Neutrophil (primary cell): Measurements from ENCODE around the gene CDC6.

ENCODE experiments used
- H3K27ac ChIP-seq: fragments of 200-600 bp; sonication (generic); 2 replicates; pipeline ENCODE4 v1.5.1; 2016; ENCODE audit warnings: mild to moderate bottlenecking, moderate library complexity
- H3K27me3 ChIP-seq: fragments of 200-600 bp; sonication (generic); 2 replicates; pipeline ENCODE4 v1.6.0; 2016; ENCODE audit warnings: mild to moderate bottlenecking
- H3K36me3 ChIP-seq: fragments of 200-600 bp; sonication (generic); 2 replicates; pipeline ENCODE4 v1.5.1; 2017
- H3K4me1 ChIP-seq, 2 experiments: fragments of 200-600 bp in 1 of 2; sonication (generic) in 1 of 2; 1 replicate in 1 of 2; 2 replicates in 1 of 2; pipeline versions ENCODE4 v1.5.1 to v1.6.1; 2013 to 2016; ENCODE audit warnings: low read depth in 1 of 2, low read length in 1 of 2, mild to moderate bottlenecking in 1 of 2, moderate library complexity in 1 of 2; ENCODE audit not compliant: control insufficient read depth in 1 of 2, insufficient read depth in 1 of 2
- H3K4me3 ChIP-seq, 2 experiments: fragments of 200-600 bp in 1 of 2; sonication (generic) in 1 of 2; 1 replicate in 1 of 2; 2 replicates in 1 of 2; pipeline ENCODE4 v1.5.1; 2013 to 2016; ENCODE audit warnings: low read depth in 1 of 2, low read length in 1 of 2, mild to moderate bottlenecking in 1 of 2, moderate library complexity in 1 of 2
- H3K9me3 ChIP-seq: fragments of 200-600 bp; sonication (generic); 2 replicates; pipeline ENCODE4 v1.5.1; 2016
- TF ChIP-seq, protein P1 (sequence below): fragments of 200-600 bp; sonication (generic); IDR thresholded peaks from 2 replicates; pipeline ENCODE4 v1.5.1; 2016; ENCODE audit warnings: antibody characterized with exemption

The CDC6 gene

GRCh38 chr17:40260528-40260927 is 27.2 kb upstream of the CDC6 start:
- Histone ChIP-seq H3K27ac (no peak overlapping the region), H3K9me3 (no peaks in the 10 kb centered on the region), H3K4me1 (no peaks in the 10 kb centered on the region), H3K27me3 (no peaks in the 10 kb centered on the region), H3K36me3 (peaks cover 93% of the 10 kb centered on the region), H3K4me3 (no peak overlapping the region)
- TF ChIP-seq, protein P1, sequence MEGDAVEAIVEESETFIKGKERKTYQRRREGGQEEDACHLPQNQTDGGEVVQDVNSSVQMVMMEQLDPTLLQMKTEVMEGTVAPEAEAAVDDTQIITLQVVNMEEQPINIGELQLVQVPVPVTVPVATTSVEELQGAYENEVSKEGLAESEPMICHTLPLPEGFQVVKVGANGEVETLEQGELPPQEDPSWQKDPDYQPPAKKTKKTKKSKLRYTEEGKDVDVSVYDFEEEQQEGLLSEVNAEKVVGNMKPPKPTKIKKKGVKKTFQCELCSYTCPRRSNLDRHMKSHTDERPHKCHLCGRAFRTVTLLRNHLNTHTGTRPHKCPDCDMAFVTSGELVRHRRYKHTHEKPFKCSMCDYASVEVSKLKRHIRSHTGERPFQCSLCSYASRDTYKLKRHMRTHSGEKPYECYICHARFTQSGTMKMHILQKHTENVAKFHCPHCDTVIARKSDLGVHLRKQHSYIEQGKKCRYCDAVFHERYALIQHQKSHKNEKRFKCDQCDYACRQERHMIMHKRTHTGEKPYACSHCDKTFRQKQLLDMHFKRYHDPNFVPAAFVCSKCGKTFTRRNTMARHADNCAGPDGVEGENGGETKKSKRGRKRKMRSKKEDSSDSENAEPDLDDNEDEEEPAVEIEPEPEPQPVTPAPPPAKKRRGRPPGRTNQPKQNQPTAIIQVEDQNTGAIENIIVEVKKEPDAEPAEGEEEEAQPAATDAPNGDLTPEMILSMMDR, result no peak

- peaks cover 96% of the 10 kb centered on the region for H3K36me3 ChIP-seq
- no peaks in the 10 kb centered on the region for H3K4me1 ChIP-seq
Measured at GRCh38 chr17:40264458-40265185, 23.1 kb upstream of the CDC6 start.

GRCh38 chr17:40265337-40265736 is 22.3 kb upstream of the CDC6 start:
- no peaks in the 10 kb centered on the region for H3K27me3 ChIP-seq
- no peaks in the 10 kb centered on the region for H3K4me1 ChIP-seq
- H3K9me3 ChIP-seq, result no peaks in the 10 kb centered on the region
- TF ChIP-seq, protein P1, result no peak
- peaks cover 94% of the 10 kb centered on the region for H3K36me3 ChIP-seq
- no peak overlapping the region for H3K4me3 ChIP-seq
- H3K27ac ChIP-seq, result no peak overlapping the region

More at GRCh38 chr17:40264458-40265185, 23.1 kb upstream of the CDC6 start:
- no peaks in the 10 kb centered on the region for H3K9me3 ChIP-seq
- H3K27me3 ChIP-seq, result no peaks in the 10 kb centered on the region
- TF ChIP-seq, protein P1, result no peak
- no peak overlapping the region for H3K27ac ChIP-seq
- no peak overlapping the region for H3K4me3 ChIP-seq

GRCh38 chr17:40266882-40267281 is 20.8 kb upstream of the CDC6 start:
- Histone ChIP-seq H3K27ac (no peak overlapping the region), H3K4me3 (no peak overlapping the region), H3K36me3 (peaks cover 95% of the 10 kb centered on the region), H3K4me1 (no peaks in the 10 kb centered on the region), H3K27me3 (no peaks in the 10 kb centered on the region), H3K9me3 (no peaks in the 10 kb centered on the region)
- TF ChIP-seq, protein P1, result no peak

DNA sequence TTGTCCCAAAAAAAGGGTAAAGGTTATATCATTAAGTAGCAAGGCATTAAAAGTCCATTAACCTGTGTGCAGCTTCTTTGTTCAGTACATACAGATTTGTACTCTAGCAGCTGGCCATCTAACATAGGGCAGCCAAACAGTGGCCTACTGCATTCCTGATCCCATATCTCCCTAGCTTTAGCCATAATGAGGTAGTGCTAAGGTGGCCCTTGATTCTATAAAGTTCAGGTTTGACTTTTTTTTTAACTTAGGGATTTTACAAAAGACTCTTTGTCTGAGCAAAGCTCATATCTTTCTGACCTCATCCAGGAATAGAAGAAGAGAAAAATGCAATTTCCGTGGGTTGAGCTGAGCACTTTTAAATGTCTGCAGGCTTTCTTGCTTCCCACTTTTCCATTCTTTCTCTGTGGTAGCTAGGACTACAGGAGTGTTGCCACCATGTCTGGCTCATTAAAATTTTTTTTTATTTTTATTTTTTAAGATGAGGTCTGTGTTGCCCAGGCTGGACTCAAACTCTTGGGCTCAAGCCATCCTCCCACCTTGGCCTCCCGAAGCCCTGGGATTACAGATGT is 19.5 kb upstream of the CDC6 start:
- H3K27me3 ChIP-seq, result no peaks in the 10 kb centered on the region
- TF ChIP-seq, protein P1, result no peak
- no peak overlapping the region for H3K27ac ChIP-seq
- no peaks in the 10 kb centered on the region for H3K9me3 ChIP-seq
- H3K4me1 ChIP-seq, result no peaks in the 10 kb centered on the region
- peaks cover 95% of the 10 kb centered on the region for H3K36me3 ChIP-seq
- H3K4me3 ChIP-seq, result no peak overlapping the region
